HepG2 (cell line): Measurements from ENCODE around the gene DNAJC13. TPM values are rescaled to one million over a fixed set of nuclear protein-coding genes. Genes with fewer than 3 reads are reported as not detected.

Source experiments
- CENPX ChIP-seq: sonication (generic); formaldehyde crosslinking; IDR thresholded peaks from 2 replicates; pipeline ENCODE4 v1.9.0; 2021; ENCODE audit warnings: mild to moderate bottlenecking, missing genetic modification reagents, moderate library complexity
- IKZF1 ChIP-seq: fragments of 450-650 bp; IDR thresholded peaks from 2 replicates; pipeline ENCODE4 v1.7.1; 2016
- MED13 ChIP-seq: sonication (generic); formaldehyde crosslinking; IDR thresholded peaks from 2 replicates; pipeline ENCODE4 v1.5.0; 2020; ENCODE audit warnings: missing genetic modification reagents
- MEIS2 ChIP-seq: sonication (generic); formaldehyde crosslinking; IDR thresholded peaks from 2 replicates; pipeline ENCODE4 v1.9.0; 2021; ENCODE audit warnings: mild to moderate bottlenecking, missing genetic modification reagents
- MIXL1 ChIP-seq: IDR thresholded peaks from 2 replicates; pipeline ENCODE4 v1.6.1; 2016
- MTA3 ChIP-seq: sonication (generic); formaldehyde crosslinking; IDR thresholded peaks from 2 replicates; pipeline ENCODE4 v1.4.0; 2020; ENCODE audit warnings: missing genetic modification reagents
- NAIF1 ChIP-seq: sonication (generic); formaldehyde crosslinking; IDR thresholded peaks from 2 replicates; pipeline ENCODE4 v1.5.0; 2020; ENCODE audit warnings: mild to moderate bottlenecking, missing genetic modification reagents, borderline replicate concordance
- NFIB ChIP-seq: sonication (generic); formaldehyde crosslinking; IDR thresholded peaks from 2 replicates; pipeline ENCODE4 v1.9.0; 2021; ENCODE audit warnings: missing genetic modification reagents, mild to moderate bottlenecking, borderline replicate concordance
- NONO ChIP-seq, 2 experiments: fragments of 450-650 bp in 1 of 2; sonication (generic) in 1 of 2; formaldehyde crosslinking in 1 of 2; IDR thresholded peaks in 1 of 2; conservative IDR thresholded peaks in 1 of 2; 2 replicates each; pipeline versions ENCODE4 v1.6.1 to v1.8.0; 2017 to 2022; ENCODE audit warnings: mild to moderate bottlenecking in 1 of 2, missing genetic modification reagents in 1 of 2, moderate library complexity in 1 of 2
- RERE ChIP-seq: IDR thresholded peaks from 2 replicates; pipeline ENCODE4 v1.6.1; 2016; ENCODE audit warnings: low read depth, missing genetic modification reagents, missing compliant biosample characterization
- SNAI1 ChIP-seq: sonication (generic); formaldehyde crosslinking; IDR thresholded peaks from 2 replicates; pipeline ENCODE4 v1.5.0; 2020; ENCODE audit warnings: mild to moderate bottlenecking, missing genetic modification reagents, borderline replicate concordance
- ZGPAT ChIP-seq: IDR thresholded peaks from 2 replicates; pipeline ENCODE4 v1.6.1; 2016; ENCODE audit warnings: mild to moderate bottlenecking
- ZNF142 ChIP-seq: sonication (generic); formaldehyde crosslinking; IDR thresholded peaks from 2 replicates; pipeline ENCODE4 v1.4.0; 2020; ENCODE audit warnings: missing genetic modification reagents
- ZNF264 ChIP-seq: sonication (generic); formaldehyde crosslinking; IDR thresholded peaks from 2 replicates; pipeline ENCODE4 v1.4.0; 2020; ENCODE audit warnings: missing genetic modification reagents
- ZNF274 ChIP-seq: sonication (generic); formaldehyde crosslinking; IDR thresholded peaks from 2 replicates; pipeline ENCODE4 v1.5.1; 2020; ENCODE audit warnings: mild to moderate bottlenecking, missing genetic modification reagents
- ZNF367 ChIP-seq: sonication (generic); formaldehyde crosslinking; IDR thresholded peaks from 2 replicates; pipeline ENCODE4 v1.4.0; 2020; ENCODE audit warnings: missing genetic modification reagents, borderline replicate concordance
- ZNF75D ChIP-seq: sonication (generic); formaldehyde crosslinking; IDR thresholded peaks from 2 replicates; pipeline ENCODE4 v1.8.1; 2023; ENCODE audit warnings: missing genetic modification reagents, mild to moderate bottlenecking, borderline replicate concordance
- polyA plus RNA-seq, 8 experiments: library from polyadenylated mRNA; depleted of rRNA in 3 of 8; stranded (reverse) in 7 of 8; unstranded in 1 of 8; fragments of >200 nt; fragmentation: Illumina TruSeq in 4 of 8; extraction: Trizol in 4 of 8; gene quantifications; 2 replicates each; pipeline versions ENCODE4 v1.2.1 to v1.2.3, GENCODE V29; 2011 to 2016; ENCODE audit warnings: low read depth in 4 of 8, missing spikeins in 1 of 8, mixed read lengths in 1 of 8; ENCODE audit not compliant: insufficient read depth in 1 of 8
- total RNA-seq, 5 experiments: library from RNA; depleted of rRNA; stranded (reverse); fragments of >200 nt; fragmentation: Illumina TruSeq; extraction: Trizol; gene quantifications; 2 replicates each; pipeline ENCODE4 v1.2.3, GENCODE V29; 2016; ENCODE audit warnings: low read depth in 1 of 5

DNAJC13 gene
- total and polyA plus RNA-seq, 2 of the 13 experiments (the other 11 are each of a cell fraction or from before 2014, with no cell fraction given): 9.1 to 26.2 TPM

GRCh38 chr3:132416807-132417694, at the start of gene DNAJC13 (continued):
- TF ChIP-seq CENPX (CRISPR knock-in tag) (no peak), MIXL1 (CRISPR knock-in tag) (no peak), ZNF274 (CRISPR knock-in tag) (peak; percentile 71; the same call in 1 of the 2 replicates), MEIS2 (CRISPR knock-in tag) (peak; percentile 21; the same call in 1 of the 2 replicates), ZNF264 (no peak), MTA3 (no peak), RERE (CRISPR knock-in tag) (no peak), ZNF142 (CRISPR knock-in tag) (no peak), ZNF367 (CRISPR knock-in tag) (no peak), IKZF1 (no peak), NFIB (CRISPR knock-in tag) (no peak), NAIF1 (CRISPR knock-in tag) (peak; percentile 50; the same call in 1 of the 2 replicates), MED13 (CRISPR knock-in tag) (no peak), SNAI1 (CRISPR knock-in tag) (no peak), ZNF75D (no peak), ZGPAT (CRISPR knock-in tag) (peak; percentile 85; the same call in 1 of the 2 replicates), NONO (IDR thresholded peaks at IDR 0.05) (no peak), NONO (CRISPR knock-in tag; conservative IDR thresholded peaks at IDR 0.05) (no peak)
